Measurements from ENCODE around the gene LPP. TPM values are rescaled to one million over a fixed set of nuclear protein-coding genes. Genes with fewer than 3 reads are reported as not detected.

The LPP gene
- total and polyA plus RNA-seq, 10 of the 15 experiments (the other 5 are each of a cell fraction or from before 2014, with no cell fraction given), result under 0.01 to 0.62 (median 0.03) TPM

GRCh38 chr3:188183452-188183851, 29.5 kb downstream of the LPP start:
- CTCF ChIA-PET, result interaction anchor here (2.0 kb wide), 1 partner anchor 443 kb away, joined by 7 read pairs; no protein-coding TSS in a partner anchor

More at GRCh38 chr3:188183452-188183851, 29.5 kb downstream of the LPP start:
- 51% methylated on average over 5 of the region's 5 CpGs for WGBS (ENCODE audit: insufficient coverage, insufficient replicate concordance, low lambda C conversion rate, missing lambda C conversion rate)
- Histone ChIP-seq H3K4me1 (ENCODE audit: control insufficient read depth, insufficient read depth, low read length) (no peaks in the 10 kb centered on the region), H3K79me2 (ENCODE audit: control insufficient read depth, insufficient read depth, low read length) (no peaks in the 10 kb centered on the region), H3K36me3 (ENCODE audit: control insufficient read depth in 2 of 2, insufficient read depth in 2 of 2, low read length in 1 of 2) (no peaks in the 10 kb centered on the region), H3K9me3 (replicated peaks; ENCODE audit: control insufficient read depth, insufficient read depth, low read length) (no peaks in the 10 kb centered on the region), H2AFZ (ENCODE audit: control insufficient read depth, low read depth, low read length) (no peak overlapping the region), H3K9ac (ENCODE audit: control insufficient read depth, insufficient read depth, low read length) (no peak overlapping the region), H3K27ac (ENCODE audit: control insufficient read depth, insufficient read depth) (no peak overlapping the region), H3K4me3 (no peak overlapping the region), H3K4me2 (ENCODE audit: control insufficient read depth, insufficient read depth) (no peak overlapping the region), H4K20me1 (ENCODE audit: control insufficient read depth, insufficient read depth) (no peaks in the 10 kb centered on the region; the same call in none of the 2 replicates), H3K27me3 (replicated peaks in 1 of 2; ENCODE audit: control insufficient read depth in 2 of 2, insufficient read depth in 2 of 2, low read length in 1 of 2) (peaks cover 0 to 3% of the 10 kb centered on the region in 2 experiments; a peak in 2 of 4 replicates)
- ChIA-PET POLR2A (no interaction called here), SMC1A (ENCODE audit: uncharacterized antibody, unreplicated experiment) (interaction anchor here (0.8 kb wide), 1 partner anchor 347 kb away, joined by 3 read pairs; no protein-coding TSS in a partner anchor), RAD21 (ENCODE audit: unreplicated experiment) (no interaction called here)
- in situ Hi-C loops (cut with MboI), result no loop called here
- ATAC-seq (no peak), DNase-seq (ENCODE audit: low read depth, low spot score) (no peak), FAIRE-seq (no peak)
- no TSS peak for BruUV-seq (replicated peaks)
- no peak for TF ChIP-seq CHD2 (IDR thresholded peaks at IDR 0.05; ENCODE audit: borderline replicate concordance, low read depth, low read length)
- TF ChIP-seq USF2 (IDR thresholded peaks at IDR 0.05; ENCODE audit: borderline replicate concordance, low read depth, low read length), result no peak
- TF ChIP-seq IRF3 (IDR thresholded peaks at IDR 0.05), result no peak
- TF ChIP-seq, protein P1, sequence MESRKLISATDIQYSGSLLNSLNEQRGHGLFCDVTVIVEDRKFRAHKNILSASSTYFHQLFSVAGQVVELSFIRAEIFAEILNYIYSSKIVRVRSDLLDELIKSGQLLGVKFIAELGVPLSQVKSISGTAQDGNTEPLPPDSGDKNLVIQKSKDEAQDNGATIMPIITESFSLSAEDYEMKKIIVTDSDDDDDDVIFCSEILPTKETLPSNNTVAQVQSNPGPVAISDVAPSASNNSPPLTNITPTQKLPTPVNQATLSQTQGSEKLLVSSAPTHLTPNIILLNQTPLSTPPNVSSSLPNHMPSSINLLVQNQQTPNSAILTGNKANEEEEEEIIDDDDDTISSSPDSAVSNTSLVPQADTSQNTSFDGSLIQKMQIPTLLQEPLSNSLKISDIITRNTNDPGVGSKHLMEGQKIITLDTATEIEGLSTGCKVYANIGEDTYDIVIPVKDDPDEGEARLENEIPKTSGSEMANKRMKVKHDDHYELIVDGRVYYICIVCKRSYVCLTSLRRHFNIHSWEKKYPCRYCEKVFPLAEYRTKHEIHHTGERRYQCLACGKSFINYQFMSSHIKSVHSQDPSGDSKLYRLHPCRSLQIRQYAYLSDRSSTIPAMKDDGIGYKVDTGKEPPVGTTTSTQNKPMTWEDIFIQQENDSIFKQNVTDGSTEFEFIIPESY (IDR thresholded peaks at IDR 0.05), result no peak
- no peak for TF ChIP-seq PAX5 (IDR thresholded peaks at IDR 0.05; ENCODE audit: borderline replicate concordance, low read depth, low read length)
- TF ChIP-seq SREBF2 (IDR thresholded peaks at IDR 0.05; ENCODE audit: low read length), result no peak
- TF ChIP-seq ZNF687 (IDR thresholded peaks at IDR 0.05), result no peak
- TF ChIP-seq, protein P2, sequence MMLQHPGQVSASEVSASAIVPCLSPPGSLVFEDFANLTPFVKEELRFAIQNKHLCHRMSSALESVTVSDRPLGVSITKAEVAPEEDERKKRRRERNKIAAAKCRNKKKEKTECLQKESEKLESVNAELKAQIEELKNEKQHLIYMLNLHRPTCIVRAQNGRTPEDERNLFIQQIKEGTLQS (IDR thresholded peaks at IDR 0.05; ENCODE audit: borderline replicate concordance, extremely low read depth, low read depth, low read length), result no peak
- TF ChIP-seq RAD21 (IDR thresholded peaks at IDR 0.05; ENCODE audit: insufficient read depth, low read depth, low read length), result no peak
- no peak for TF ChIP-seq TARDBP (IDR thresholded peaks at IDR 0.05; ENCODE audit: borderline replicate concordance)
- intact Hi-C loops (cut with micrococcal nuclease; ENCODE audit: unreplicated experiment), result no loop called here

Data from GM12878 (cell line).